GM19240 (cell line): ENCODE data around the gene ZNF581.

Experiments used
- DNase-seq: peaks from one replicate; pipeline ENCODE4 v3.0.0; 2011; ENCODE audit warnings: low spot score; ENCODE audit not compliant: insufficient read length

ZNF581 gene

GRCh38 chr19:55666343-55667005, 23.0 kb downstream of the ZNF581 start:
- DNase-seq = no peak

GRCh38 chr19:55667006-55667381, 23.5 kb downstream of the ZNF581 start:
- DNase-seq = no peak

- no peak for DNase-seq
Measured at GRCh38 chr19:55667511-55667910, 24.1 kb downstream of the ZNF581 start.

GRCh38 chr19:55667958-55668357, 24.5 kb downstream of the ZNF581 start:
- DNase-seq = no peak

GRCh38 chr19:55668603-55669348, 25.3 kb downstream of the ZNF581 start:
- no peak for DNase-seq

- no peak for DNase-seq
Measured at GRCh38 chr19:55669418-55670279, 26.2 kb downstream of the ZNF581 start.

GRCh38 chr19:55670280-55671053, 27.0 kb downstream of the ZNF581 start:
- no peak for DNase-seq

GRCh38 chr19:55671054-55671378, 27.6 kb downstream of the ZNF581 start:
- no peak for DNase-seq

GRCh38 chr19:55672418-55672817, 29.0 kb downstream of the ZNF581 start:
- DNase-seq = no peak

- DNase-seq = no peak
Measured at GRCh38 chr19:55673465-55673864, 30.0 kb downstream of the ZNF581 start.

GRCh38 chr19:55673889-55674288, 30.4 kb downstream of the ZNF581 start:
- DNase-seq = no peak

- DNase-seq = no peak
Measured at GRCh38 chr19:55674459-55674840, 31.0 kb downstream of the ZNF581 start.

- peak; percentile 99 for DNase-seq
Measured at GRCh38 chr19:55674841-55675660, 31.6 kb downstream of the ZNF581 start, which contains the start of gene EPN1. Gene EPN1 (plus strand): TSS chr19:55675226. CDS start chr19:55678628, 3,402 bp downstream.

- DNase-seq = no peak
Measured at GRCh38 chr19:55675661-55676354, 32.4 kb downstream of the ZNF581 start.

GRCh38 chr19:55676383-55676782, 32.9 kb downstream of the ZNF581 start:
- DNase-seq = no peak

- DNase-seq = no peak
Measured at GRCh38 chr19:55676889-55677505, 33.5 kb downstream of the ZNF581 start.

- no peak for DNase-seq
Measured at GRCh38 chr19:55677572-55678028, 34.2 kb downstream of the ZNF581 start.

- DNase-seq = peak; percentile 84
Measured at GRCh38 chr19:55678121-55678671, 34.7 kb downstream of the ZNF581 start.
